Coronary artery (tissue), 2 donors: ENCODE data around the gene PSD4.

ENCODE experiments used
- DNase-seq: peaks from one replicate; pipeline ENCODE4 v3.0.0-alpha.2; 2017; ENCODE audit warnings: low spot score
- H3K27ac ChIP-seq, 2 donors: fragments of 200-600 bp; sonication (generic); one replicate each; pipeline ENCODE4 v1.5.1; 2016 to 2019
- H3K4me3 ChIP-seq: fragments of 200-600 bp; sonication (generic); 2 replicates; pipeline ENCODE4 v1.5.1; 2016; ENCODE audit warnings: mild to moderate bottlenecking, moderate library complexity
- CTCF ChIP-seq: fragments of 200-600 bp; sonication (generic); IDR thresholded peaks from one replicate; pipeline ENCODE4 v1.5.1; 2019; ENCODE audit warnings: antibody characterized with exemption

Gene PSD4

GRCh38 chr2:113215056-113215455, 41.3 kb downstream of the PSD4 start:
- no peak overlapping the region for H3K27ac ChIP-seq
- no peak for TF ChIP-seq CTCF
- DNase-seq, result no peak

DNA sequence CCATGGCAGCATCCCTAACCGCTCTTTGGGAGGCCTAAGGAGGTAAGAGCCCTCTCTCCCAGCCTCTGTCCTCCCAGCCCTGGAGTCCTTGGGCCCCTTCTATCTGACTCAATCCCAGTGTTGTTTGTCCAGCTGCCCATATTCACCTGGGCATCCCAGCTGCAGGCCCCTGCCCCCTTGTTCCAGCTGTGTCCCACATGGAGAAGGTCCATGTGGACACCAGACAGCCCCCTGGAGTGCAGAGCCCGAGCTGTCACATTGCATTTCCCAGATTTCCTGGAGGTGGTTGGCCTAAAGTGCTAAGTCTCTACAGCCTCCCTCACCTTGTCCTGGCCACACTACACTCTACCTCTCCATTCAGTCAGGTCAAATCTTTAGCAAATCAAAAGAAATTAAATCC, 42.5 kb downstream of the PSD4 start:
- no peak for DNase-seq
- TF ChIP-seq CTCF, result no peak
- Histone ChIP-seq H3K27ac (no peak overlapping the region), H3K4me3 (no peak overlapping the region)

More at GRCh38 chr2:113215056-113215455, 41.3 kb downstream of the PSD4 start:
- no peak overlapping the region for H3K4me3 ChIP-seq

- Histone ChIP-seq H3K4me3 (no peak overlapping the region), H3K27ac (peak overlapping the region in 1 of 2 donors; percentile 82)
- DNase-seq, result no peak
- TF ChIP-seq CTCF, result no peak
These were observed 43.2 kb downstream of the PSD4 start for GRCh38 chr2:113216891-113217454.

- no peak overlapping the region for H3K4me3 ChIP-seq
- peak overlapping the region in 1 of 2 donors; percentile 82 for H3K27ac ChIP-seq
- TF ChIP-seq CTCF, result no peak
- no peak for DNase-seq
These were observed 43.9 kb downstream of the PSD4 start for GRCh38 chr2:113217455-113218282.

DNA sequence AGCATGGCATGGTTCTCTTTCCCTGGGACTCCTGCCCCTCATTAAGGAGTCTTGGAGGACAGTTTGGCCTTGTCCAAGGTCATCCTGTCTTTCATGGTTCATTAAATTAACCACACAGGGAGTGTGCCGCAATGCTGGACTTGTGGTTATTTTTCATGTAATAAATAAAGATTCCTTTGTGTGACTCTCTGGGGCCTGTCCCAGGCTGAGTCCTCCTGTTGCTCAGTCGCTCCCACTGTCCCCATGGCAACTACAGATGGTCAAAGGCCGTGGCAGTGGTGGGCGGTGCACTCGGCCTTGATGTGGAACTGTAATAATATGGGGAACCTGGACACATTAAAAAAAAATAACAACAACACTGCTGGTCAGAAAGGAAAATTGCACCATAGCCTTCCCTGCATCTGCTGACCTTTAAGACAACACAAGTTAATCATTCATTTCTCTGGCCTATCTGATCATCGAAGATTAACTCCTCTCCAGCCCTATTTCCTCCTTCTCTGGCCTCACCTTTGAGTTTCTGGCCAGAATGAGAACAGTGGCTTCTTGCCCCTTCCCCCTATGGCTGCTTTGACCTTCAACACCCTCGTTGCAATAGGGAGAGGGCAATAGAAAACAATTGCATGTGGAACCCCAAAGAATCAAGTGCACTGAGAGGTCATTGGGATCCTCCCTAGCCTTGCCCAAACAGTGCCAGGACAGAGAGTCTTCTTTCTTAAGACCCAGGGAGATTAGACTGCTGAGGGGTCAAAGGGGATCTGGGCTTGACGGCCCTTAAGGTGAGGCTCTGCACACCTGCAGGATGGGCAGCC, 44.7 kb downstream of the PSD4 start:
- peak overlapping the region in 1 of 2 donors; percentile 82 for H3K27ac ChIP-seq
- DNase-seq, result no peak
- H3K4me3 ChIP-seq, result no peak overlapping the region
- no peak for TF ChIP-seq CTCF

GRCh38 chr2:113219092-113219441, 45.3 kb downstream of the PSD4 start:
- no peak for DNase-seq
- no peak for TF ChIP-seq CTCF
- Histone ChIP-seq H3K27ac (peak overlapping the region in 1 of 2 donors; percentile 76), H3K4me3 (no peak overlapping the region)
